Measurements from ENCODE around the gene TMEM62.
"Not testable (repeated sequence)": the region's sequence is repeated elsewhere in the genome, so short reads cannot be mapped to it uniquely, and the experiment has no call there.

The TMEM62 gene

DNA sequence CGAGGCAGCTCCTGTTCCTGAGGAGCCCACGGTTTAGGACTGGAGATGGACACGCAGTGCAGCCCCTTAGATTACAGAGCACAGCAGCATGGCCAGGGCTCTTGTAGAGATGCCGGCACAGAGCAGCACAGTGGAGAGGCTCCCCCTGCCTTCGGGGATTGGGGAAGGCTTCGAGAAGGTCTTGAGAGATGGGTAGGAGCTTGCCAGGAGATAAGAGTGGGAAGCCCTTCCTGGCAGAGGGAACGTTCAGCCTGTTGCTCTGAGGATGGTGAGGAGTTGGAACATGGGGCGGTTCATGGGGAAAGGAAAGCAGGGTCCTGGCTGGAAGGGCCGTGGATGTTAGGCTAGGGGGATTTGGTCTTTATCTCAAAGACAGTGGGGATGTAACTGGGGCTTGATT is 77.4 kb downstream of the TMEM62 start:
- FAIRE-seq, result no peak

DNA sequence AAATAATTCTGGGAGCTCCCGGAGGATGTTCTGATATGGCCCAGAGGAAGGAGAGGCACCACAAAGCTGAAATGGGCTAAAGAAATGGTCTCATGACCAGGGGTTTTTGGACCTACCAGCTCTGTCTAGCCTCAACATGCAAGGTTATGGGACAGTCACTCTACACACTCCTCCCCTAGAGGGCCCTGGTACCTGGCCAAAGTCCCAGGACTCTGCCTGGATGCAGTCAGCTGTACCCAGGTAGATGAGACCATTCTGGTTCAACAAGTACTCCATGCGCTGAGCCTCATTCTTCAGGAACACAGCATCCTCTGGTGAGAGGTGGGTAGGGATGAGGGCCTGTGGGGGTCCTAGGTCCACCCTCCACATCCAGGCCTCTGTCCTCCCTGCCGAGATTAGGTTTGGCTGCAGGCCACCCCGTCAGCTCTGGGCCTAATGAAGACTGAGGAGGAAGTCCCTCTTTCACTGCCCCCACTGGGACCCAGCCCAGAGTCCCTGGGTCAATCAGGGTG is 77.9 kb downstream of the TMEM62 start:
- no peak for FAIRE-seq

DNA sequence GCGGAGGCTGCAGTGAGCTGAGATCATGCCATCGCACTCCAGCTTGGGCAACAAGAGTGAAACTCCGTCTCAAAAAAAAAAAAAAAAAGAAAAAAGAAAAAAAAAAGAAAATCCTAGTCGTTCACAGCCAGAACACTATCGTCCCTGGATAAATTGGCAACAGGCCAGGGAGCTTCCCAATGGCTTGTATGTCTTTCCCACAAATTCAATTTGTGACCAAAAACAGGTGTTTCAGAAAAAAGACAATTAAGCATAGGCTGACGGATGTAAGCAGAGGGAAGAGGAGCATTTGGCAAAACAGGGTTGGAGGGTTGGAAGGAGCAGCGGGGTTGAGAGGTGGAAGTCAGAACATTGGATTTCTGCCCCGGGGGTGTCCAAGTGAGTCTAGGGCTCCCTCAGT is 78.9 kb downstream of the TMEM62 start:
- no peak for FAIRE-seq

DNA sequence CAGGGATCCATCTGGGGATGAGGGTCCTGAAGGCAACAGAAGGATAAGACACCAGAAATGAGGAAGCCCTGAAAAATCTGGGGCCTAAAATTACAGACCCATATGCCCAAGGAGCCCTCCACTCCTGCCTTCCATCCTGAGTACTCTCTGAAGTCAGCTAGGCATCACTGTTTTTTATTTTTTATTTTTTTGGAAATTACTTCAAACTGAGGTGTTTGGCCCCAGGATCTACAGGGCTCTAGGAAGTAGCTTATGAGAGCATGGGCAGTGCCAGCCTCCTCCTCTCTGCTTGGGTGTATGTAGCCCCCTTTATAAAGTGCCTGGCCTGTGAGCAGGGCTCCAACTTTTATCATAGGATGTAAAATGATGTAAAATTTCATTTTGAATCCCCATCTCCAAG is 79.6 kb downstream of the TMEM62 start:
- no peak for FAIRE-seq

DNA sequence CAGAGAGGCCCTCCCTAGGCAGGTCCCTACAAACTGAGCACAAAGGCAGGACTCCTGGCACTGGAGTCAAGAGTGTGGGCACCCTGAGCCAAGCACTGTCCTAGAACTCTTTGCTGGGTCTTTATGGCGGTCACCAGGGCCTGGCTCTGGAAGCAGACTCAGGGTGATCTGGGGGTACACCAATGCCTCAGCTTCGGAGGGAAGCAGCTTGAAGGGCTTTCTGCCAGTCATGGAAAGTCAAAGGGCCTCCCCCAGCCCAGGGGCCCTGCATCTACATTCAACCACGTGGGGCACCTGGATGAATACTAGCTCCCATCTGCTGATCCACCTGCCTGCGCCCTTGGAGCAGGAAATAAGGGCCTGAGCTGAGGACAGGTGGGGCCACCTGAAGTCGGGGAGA is 80.1 kb downstream of the TMEM62 start:
- no peak for FAIRE-seq

DNA sequence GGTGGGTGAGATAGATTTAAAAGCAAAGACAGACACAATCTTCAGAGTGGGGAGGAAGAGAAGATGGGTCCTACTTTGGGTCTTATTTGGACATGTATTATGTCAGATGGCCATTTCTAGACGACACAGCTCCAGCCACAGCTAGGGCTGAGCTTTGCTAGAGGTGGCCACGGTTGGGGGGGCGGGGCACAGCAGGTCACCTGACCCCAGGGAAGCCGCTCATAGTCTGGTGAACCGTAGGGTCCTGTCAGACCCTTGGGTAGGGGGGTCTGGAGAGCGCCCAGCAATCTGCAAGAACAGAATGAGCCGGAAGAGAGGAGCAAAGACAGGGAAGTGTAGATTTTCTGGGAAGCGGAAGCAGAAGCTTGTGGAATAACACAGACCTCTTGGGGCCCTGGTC is 80.8 kb downstream of the TMEM62 start:
- FAIRE-seq, result no peak

DNA sequence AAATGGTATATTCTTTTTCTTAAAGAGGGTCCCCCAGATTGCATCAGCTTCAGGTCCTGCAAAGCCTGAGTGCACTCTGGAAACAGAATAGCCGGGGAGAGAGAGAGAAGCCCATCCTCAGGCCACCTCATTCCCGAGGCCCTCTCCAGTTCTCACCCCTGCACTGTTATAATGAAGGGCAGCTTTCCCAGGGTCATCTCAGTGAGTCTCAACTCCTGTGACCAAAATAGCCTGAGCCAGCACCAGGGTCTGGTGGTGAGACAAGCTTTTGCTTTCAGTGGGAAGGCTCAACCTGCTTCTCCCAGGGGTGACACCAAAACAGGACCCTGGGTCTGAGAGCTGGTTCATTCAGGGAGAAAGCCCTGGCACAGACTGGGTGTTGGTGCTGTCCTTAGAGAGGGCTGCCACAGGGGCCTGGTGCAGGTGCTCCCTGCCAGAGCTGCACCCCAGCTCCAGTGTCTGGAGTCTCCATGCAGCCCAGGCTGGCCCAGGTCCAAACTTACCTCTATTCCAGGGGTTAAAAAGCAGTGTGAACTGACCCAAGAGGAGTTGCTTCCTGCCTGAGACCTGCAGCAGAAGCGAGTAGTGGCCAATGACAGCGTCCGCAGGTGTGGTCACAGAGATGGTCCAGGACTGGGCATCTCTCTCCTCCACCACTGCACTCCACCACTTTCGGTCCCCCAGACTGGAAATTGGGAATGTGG is 81.4 kb downstream of the TMEM62 start:
- FAIRE-seq, result no peak

DNA sequence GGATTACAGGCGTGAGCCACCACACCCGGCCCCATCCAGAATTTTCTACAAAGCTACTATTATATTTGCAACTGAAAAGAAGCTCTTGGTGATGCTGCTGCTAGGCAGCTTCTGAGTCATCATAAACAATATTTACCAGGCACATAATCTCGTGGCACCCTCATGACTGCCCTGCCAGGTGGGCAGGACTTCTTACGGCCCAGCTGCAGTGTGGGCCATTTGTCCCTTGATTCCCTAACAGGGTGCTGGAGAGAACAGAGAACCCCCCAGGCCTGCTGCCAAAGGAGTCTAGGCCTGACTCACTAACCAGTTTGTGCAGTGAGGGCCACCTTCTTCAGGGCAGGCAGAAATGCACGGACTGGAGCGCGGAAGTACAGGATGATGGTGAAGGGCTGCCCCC is 82.6 kb downstream of the TMEM62 start:
- no peak for FAIRE-seq

DNA sequence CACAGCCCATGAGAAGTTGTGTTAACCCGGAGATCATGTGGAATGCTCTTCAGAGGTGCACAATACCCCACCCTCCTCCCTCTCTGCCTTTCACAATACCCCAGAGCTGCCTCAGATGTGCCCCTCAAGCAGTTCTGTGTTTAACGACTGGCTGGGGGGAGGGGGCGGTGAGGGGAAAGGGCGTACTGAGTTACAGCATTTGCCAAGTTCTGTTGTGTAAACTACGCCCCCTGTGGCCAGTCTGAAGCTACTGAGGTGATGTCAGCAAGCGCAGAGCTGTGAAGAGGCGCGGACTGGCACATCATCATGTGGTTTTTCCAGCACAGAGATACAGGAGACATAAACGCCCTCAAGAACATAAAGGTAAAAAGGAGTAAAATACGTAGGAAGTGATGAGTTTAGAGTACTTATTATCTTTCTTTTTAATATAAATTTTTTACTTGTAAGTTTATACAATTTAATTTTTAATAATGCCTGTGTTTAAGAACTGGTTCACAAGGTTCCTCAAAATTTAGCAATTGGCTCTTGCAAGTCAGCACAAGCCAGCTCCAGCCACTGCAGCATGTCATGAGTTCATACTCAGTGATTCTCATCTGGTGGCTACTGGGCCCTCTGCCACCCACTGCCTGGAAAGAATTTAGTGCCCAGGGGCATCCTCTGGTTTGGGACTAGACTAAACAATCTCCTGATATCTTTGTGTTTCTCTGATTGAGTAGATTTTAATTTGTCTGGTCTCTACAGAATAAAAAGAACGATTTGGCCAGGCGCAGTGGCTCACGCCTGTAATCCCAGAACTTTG is 85.7 kb downstream of the TMEM62 start:
- FAIRE-seq, result no peak

DNA sequence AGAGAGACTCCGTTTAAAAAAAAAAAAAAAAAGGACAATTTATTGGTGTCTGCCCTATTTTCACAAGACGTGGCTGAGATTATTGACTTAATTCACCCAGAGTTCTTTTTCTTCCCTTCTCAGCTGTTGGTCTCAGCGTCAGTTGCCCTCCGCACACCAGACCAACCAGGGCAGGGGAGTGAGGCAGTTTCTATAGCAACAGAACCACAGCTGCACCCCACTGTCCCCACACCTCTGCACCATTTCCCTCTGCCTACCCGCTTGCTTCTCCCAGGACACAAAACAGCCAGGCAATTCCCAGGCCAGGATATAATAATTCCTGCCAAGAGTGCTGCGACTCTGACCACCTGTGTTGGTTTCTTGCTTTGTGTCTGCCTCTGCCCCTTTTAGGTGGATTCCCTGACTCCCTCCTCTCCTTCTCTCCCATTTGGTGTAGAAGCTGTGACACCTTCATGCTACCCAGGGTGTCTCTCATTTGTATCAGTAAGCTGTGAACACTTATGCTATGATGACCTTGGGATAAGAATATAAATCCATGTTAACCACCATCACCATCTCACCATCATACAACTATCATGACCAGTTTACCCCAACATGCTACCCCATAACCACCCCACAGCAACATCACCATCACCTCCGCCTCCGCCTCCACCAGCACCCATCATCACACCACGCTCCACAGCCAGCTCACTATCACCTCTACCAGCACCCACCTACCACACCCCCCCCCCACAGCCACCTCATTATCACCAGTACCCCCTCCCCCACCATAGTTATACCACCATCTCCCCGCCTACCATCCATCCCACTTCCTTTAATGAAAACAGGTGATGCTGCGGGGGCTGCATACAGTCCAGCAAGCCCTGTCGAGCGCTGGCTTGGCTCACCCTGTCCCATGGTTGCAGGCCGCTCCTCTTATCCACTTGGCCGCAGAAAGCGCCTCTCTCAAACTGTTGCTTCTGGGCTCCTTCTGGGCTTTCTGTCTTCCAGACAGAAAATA is 86.8 kb downstream of the TMEM62 start:
- FAIRE-seq, result no peak

DNA sequence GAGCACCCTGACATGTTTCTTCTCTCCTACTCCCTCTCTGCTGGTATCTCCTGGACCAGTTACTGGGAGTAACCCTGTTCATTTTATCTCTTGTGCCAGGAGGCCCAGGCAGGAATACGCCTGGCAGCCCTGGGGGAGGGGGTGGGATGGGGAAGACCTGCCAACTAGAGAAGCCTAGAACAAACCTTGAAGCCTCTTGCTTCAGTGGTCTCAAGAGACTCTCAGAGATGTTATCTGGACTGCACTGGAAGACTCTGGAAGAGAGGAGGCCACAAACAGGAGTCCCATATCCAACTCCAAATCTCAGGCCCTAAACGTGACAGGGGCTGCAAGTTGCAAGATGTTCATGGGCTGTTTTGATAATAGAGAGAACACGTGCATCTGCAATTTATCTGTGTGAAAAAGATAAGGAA is 87.6 kb downstream of the TMEM62 start, which contains the start of gene EPB42:
Gene EPB42 (minus strand): TSS at position 28 of the 413 bp plus-strand sequence. CDS start 193 bp downstream, outside the sequence.
- no peak for FAIRE-seq

DNA sequence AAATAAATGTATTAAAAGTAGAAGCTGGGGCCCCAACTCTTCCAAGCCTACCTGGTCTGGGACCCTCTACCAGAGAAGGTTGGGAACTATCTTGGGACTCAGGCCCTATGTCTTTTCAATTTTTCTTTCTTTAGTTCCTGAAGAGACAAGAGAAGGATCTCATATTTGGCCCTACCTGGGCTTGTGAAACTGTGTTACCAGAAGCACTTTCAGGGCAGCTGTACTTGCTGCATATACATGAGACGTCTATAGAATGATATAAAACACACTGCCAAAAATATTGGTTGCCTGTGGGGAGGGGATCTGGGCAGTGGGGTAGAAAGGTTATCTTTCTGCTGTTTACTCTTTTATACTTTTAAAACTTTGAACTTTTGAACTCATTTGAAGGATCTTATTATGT is 88.0 kb downstream of the TMEM62 start:
- no peak for FAIRE-seq

DNA sequence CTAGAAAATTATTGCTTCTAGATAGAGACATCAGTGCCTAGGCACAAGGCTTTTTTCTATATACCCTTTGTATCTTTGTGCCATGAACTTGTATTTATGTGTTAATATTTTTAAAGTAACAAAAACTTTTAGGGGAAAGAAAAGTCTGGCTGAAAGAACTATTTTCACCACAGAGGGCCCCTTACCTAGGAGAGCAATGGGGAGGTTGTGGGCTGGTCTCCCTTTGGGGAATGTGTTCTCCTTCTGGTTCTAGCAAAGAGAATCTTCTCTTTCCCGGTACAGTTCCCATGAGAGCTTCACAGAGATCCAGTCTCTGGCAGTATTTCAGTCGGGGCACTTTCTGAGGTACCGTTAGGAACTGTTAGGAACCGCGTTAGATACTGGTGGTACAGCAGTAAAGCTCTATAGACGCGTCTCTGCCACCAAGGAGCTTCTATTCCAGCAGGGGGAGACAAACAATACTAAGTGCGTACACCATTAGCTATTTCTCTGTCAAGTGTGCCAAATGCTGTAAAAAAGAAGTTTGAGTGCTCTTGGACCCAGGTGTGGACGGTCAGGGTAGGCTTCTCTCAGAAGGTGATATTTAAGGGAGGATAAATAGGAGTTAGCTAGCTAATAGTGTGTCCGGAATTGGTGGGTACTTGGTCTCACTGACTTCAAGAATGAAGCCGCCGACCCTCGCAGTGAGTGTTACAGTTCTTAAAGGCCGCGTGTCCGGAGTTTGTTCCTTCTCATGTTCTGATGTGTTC is 92.0 kb downstream of the TMEM62 start:
- peak; percentile 60 for FAIRE-seq

DNA sequence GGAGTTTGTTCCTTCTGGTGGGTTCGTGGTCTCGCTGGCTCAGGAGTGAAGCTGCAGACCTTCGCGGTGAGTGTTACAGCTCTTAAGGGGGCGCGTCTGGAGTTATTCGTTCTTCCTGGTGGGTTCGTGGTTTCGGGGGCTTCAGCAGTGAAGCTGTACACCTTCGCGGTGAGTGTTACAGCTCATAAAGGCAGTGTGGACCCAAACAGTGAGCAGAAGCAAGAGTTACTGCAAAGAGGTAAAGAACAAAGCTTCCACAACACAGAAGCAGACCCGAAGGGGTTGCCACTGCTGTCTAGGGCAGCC is 92.5 kb downstream of the TMEM62 start:
- FAIRE-seq, result not testable (repeated sequence)

DNA sequence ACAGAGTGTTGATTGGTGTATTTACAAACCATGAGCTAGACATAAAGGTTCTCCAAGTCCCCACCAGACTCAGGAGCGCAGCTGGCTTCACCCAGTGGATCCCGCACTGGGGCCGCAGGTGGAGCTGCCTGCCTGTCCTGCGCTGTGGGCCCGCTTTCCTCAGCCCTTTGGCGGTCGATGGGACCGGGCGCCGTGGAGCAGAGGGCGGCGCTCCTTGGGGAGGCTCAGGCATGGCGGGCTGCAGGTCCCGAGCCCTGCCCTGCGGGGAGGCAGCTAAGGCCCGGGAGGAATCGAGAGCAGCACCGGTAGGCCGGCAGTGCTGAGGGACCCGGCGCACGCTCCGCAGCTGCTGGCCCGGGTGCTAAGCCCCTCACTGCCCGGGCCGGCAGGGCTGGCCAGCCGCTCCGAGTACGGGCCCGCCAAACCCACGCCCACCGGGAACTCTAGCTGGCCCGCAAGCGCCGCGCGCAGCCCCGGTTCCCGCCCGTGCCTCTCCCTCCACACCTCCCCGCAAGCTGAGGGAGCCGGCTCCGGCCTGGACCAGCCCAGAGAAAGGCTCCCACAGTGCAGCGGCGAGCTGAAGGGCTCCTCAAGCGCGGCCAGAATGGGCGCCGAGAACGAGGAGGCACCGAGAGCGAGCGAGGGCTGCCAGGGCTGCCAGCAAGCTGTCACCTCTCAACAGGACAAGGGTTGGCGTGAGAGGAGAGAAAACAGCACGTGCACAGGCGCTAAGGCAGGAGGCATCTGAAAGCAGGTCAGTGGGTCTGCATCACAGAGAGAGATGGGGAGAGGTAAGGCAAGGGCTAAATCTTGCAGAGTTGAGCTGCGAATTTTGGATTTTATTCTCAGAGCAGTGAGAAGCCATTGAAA is 93.3 kb downstream of the TMEM62 start:
- no peak for FAIRE-seq

DNA sequence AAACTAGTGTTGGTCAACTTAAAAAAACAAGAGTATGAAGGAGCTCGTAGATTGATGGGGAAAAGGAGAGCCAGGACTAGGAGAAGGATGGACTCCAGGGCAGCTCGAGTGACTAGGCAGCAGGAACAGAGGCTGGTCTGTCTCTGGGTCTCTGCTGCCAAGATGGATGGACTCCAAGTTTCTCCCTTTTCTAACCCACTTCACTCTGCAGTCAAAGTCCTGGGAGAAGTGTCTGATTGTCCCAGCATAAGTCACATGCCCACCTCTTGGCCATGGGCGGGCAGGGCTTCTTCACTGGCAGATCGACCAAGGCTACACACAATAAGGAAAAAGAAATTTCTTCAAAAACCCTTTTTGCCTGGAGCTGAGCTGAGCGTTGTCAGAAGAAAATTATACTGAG is 96.6 kb downstream of the TMEM62 start:
- FAIRE-seq, result no peak

DNA sequence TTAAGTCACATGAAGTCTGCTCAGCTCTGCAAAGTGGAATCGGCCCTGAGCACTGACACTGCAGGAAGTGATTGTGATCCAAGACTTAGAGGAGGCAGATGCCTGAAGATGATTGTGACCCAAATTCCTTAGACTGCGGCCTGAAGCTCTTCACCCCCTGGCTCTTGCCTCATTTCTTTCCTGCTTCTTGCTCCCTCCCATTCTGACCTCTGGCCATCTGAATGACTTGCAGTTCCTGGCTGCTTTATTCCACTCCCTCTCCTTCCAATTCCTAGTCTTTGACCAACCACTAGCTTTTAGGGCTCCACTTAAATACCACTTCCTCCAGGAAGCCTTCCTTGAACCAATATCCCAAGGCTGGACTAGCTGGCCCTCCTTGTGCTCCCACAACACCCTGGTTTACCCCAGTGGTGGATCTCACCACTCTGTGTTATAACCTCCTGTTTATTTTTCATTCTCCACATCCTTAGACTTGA is 97.3 kb downstream of the TMEM62 start:
- no peak for FAIRE-seq

DNA sequence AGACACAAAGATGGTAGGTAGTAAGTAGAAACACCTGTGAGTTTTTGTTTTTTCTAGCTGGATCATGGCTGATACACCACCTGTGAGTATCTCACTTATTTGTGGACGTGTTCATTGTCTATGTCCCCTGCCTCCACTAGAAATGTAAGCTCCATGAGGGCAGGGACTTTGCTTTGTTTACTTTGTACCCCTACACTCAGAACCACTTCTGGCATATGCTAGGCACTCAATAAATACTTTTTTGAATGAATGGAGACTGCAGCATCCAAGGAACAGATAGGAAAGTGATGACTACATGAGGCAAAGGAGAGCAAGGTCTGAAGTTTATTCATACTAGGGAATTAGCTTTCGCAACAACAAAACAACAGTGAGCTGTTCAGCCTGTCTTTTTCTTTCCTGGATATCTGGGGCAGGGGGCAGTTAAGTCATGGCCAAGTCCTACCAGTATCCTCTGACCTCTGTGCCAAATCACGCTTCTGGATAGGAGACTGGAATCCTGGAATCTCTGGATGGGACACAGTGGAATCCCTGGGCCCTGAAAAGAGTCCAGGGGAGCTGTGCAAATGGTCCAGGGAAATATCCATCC is 99.0 kb downstream of the TMEM62 start:
- FAIRE-seq, result no peak
